K562 treated with DMSO at 1 percent for 24 hours (cell line): Measurements from ENCODE around the gene SYCE3. TPM values are rescaled to one million over a fixed set of nuclear protein-coding genes. Genes with fewer than 3 reads are reported as not detected.

Source experiments
- total RNA-seq: library from RNA; unstranded; fragments of 300-600 nt; gene quantifications from 2 replicates; pipeline ENCODE4 v1.2.3, GENCODE V29; 2022; ENCODE audit warnings: low read depth; ENCODE audit not compliant: insufficient read depth

SYCE3 gene
- not detected in 2 replicates for total RNA-seq

DNA sequence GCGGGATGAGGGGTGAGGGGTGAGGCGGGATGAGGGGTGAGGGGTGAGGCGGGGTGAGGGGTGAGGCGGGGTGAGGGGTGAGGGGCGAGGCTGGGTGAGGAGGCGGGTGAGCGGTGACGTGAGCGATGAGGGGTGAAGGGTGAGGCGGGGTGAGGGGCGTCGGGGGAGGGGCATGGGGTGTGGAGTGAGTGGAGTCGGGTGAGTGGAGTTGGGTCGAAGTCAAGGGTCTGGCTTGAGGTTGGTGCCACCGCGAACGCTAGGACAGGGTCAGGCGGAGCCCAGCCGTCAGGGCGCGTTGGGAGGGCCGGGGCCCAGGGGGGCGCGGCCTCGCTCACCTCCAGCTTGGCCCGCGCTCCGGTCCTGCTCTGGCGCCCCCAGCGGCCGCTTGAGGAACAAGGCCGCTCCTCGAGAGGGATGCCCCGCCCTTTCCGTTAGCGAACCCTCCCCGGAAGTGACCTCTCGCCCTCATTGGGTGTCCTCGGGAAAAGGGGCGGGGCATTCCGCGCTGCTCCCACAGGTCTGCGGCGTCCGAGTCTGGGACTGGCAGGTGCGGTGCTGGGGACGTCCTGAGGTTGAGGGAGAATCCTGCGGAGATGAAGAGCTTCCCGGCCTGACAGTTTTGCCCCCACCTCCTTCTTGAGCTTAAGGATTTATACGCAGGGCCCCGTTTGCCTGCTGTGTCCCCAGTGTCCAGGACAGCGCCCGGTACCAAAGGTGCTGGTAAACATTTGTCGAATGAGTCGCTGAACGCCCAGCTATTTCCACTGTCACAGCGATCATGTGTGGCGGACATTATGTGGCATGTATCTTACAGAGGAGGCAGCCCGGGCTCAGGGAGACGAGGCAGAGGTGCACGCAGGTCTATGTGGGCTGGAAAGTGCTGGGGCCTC is at the start of gene SYCE3:
Gene SYCE3, minus strand, starts transcription at position 397 of the 890 bp plus-strand sequence. CDS start 6,514 bp downstream, outside the sequence.

GRCh38 chr22:50600538-50600937 is 37.8 kb upstream of the SYCE3 start, which contains the start of gene MAPK8IP2:
TSS of gene MAPK8IP2 (plus strand) at chr22:50600793. CDS start at chr22:50600819, 26 bp downstream.

GRCh38 chr22:50582493-50583293 is 20.0 kb upstream of the SYCE3 start, which contains the start of gene CHKB:
TSS of gene CHKB (minus strand) at chr22:50582849. CDS start at chr22:50582781, 68 bp downstream.

DNA sequence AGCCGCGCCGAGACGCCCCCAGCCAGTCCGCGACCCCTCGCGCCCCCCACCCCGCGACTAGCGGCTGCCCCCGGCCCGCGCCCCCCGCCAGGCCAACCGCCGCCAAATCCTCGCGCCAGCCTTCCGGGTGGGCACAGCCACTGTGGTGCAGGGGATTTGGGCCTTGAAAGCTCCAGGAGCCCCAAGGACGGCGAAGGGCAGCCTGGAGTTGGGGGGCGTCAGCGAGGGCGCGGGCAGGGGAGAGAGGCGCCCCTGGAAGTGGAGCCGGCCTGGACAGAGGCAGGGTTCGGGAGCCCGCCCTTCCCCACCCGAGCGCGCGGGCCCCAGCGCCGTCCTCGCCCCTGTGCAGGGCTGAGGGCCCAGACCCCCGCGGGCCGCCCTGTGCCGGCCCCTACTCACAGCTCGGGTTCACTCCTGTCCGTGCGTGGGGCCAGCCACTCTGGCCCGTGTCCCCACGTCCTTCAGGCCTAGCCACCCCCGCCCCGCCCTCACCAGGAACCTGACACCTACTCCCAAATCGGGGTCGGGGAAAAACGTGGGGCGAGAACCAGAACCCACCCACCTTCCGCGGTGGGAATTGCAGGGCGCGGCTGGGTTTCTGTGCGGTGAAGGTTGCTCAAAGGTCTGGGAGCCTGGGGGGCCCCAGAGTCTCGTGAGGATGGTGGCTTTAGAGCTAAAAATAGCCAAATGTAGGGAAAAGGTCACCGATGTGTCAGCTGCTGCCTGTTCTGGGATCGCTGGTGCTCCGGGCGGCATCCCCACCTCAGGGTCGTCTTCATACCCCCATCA is 15.5 kb upstream of the SYCE3 start, which contains the start of gene CPT1B:
Gene CPT1B, minus strand, starts transcription at position 441 of the 789 bp plus-strand sequence. CDS start 512 bp downstream, outside the sequence.

GRCh38 chr22:50545522-50546325 is 17.0 kb downstream of the SYCE3 start, which contains the start of gene KLHDC7B:
TSS of gene KLHDC7B (plus strand) at chr22:50545899. CDS start at chr22:50546244, 345 bp downstream.

DNA sequence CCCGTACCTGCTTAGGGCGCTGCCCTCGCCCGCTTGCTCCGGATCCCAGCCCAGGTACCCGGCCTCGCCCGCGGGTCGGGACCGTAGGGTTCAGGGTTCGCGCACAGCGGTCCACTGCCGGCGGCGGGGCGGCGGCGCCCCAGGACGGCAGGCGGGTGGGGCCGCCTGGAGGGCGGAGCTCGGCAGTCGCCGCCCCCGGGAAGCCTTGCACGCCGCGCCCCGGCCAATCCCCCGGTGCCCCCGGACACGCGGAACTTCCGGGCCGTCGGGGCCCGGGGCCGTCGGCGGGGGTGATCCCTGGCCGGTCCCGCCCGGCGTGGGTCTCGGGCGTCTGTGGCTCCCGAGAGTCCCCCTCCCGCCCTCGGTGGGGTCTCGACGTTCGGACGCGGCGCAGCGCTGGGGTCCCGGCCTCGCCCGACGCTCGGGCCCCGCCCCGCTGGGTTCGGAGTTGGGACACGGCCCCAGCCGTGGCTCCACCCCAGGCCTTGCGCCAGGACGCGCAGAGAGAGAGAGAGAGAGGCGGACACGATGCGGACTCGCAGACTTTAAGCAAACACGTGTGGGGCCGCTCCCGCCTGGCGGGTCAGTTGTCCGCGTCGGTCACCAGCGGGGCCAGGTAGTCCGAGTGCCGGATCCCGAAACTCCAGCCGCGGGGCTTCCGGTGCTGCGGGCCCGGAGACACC is 32.7 kb downstream of the SYCE3 start, which contains the start of gene TYMP:
Gene TYMP, minus strand, starts transcription at position 116 of the 683 bp plus-strand sequence. CDS start 303 bp downstream, outside the sequence.

DNA sequence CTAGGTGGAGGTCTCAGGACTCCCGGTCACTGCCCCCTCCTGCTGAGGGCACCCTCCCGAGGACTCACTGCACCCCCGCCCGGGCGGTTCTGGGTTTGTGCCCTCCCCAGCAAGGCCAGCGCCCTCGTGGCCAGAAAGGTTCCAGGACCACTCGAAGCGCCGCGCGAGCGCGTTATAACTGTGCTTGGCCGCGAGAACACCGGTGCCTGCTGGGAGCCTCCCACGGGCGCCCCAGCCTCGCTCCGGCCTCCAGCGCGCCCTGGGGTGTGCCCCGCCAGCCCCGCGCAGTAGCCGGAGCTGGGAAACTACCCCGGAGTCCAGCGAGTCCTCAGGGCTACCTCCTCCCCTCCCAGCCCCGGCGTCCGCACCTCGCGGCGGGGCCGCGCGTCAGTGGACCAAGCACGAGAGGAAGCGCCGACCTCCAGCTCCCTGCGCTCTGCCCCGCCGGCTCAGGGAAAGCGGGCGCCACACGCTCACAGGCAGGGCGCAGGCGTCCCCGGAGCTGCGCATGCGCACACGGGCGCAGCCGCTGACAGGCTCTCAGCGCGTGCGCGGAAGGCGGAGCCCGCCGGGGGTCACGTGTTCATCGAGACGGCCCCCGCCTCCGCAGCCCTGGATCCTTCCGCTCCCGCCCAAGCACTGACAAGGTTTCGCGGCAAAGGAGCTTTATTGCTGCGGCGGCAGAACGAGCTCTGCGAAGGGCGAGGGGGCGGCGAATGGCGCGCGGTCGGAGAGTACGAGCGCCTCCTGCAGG is 37.4 kb downstream of the SYCE3 start, which contains the start of gene SCO2:
Gene SCO2, minus strand, starts transcription at position 495 of the 754 bp plus-strand sequence. CDS start 1,187 bp downstream, outside the sequence.

GRCh38 chr22:50507991-50508884 is 54.5 kb downstream of the SYCE3 start, which contains the start of gene NCAPH2:
TSS of gene NCAPH2 (plus strand) at chr22:50508224. CDS start at chr22:50508338, 114 bp downstream.

DNA sequence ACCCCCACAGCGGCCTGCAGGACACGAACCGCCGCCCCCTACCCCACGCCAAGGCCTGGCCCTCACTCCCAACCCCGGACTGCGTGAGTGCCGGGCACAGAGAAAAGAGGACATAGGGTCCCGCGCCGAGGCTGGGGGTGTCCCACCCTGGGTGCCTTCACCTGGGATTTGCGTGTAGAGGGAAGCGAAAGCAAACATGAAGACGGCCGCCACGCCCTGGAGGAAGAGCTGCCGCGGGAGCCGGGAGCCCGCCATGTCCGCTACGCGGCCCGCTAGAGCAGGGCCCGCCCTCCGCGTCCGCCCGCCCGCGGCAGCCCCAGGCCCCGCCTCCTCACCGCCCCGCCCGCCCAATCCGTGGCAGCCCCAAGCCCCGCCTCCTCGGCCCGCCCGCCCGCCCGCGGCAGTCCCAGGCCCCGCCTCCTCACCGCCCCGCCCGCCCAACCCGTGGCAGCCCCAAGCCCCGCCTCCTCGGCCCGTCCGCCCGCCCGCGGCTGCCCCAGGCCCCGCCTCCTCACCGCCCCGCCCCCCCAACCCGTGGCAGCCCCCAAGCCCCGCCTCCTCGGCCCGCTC is 55.2 kb downstream of the SYCE3 start, which contains the start of gene LMF2:
Gene LMF2, minus strand, starts transcription at position 282 of the 570 bp plus-strand sequence. Its CDS starts 27 bp downstream, at position 255.

Other genes starting within 250 kb of the SYCE3 start
- gene DENND6B, start 235.9 kb downstream of the SYCE3 start, total RNA-seq, result 2.9 and 3.5 TPM in 2 replicates
- gene PPP6R2, start 219.6 kb downstream of the SYCE3 start, total RNA-seq, result 61.9 and 66.5 TPM in 2 replicates
- gene SBF1, start 87.9 kb downstream of the SYCE3 start, total RNA-seq, result 69.1 and 76.1 TPM in 2 replicates
- 12.9 and 14.0 TPM in 2 replicates for gene ADM2, start 81.4 kb downstream of the SYCE3 start, total RNA-seq
- gene MIOX, start 76.1 kb downstream of the SYCE3 start, total RNA-seq, result not detected in 2 replicates
- 72.9 and 74.8 TPM in 2 replicates for gene LMF2, start 55.2 kb downstream of the SYCE3 start, total RNA-seq
- 67.3 and 87.7 TPM in 2 replicates for gene NCAPH2, start 54.7 kb downstream of the SYCE3 start, total RNA-seq
- gene SCO2, start 37.3 kb downstream of the SYCE3 start, total RNA-seq, result 3.4 and 6.5 TPM in 2 replicates
- 2.3 and 3.7 TPM in 2 replicates for gene TYMP, start 32.9 kb downstream of the SYCE3 start, total RNA-seq
- gene KLHDC7B, start 17.0 kb downstream of the SYCE3 start, total RNA-seq, result 5.1 and 7.9 TPM in 2 replicates
- gene CPT1B, start 15.5 kb upstream of the SYCE3 start, total RNA-seq, result 6.1 and 6.2 TPM in 2 replicates
- gene CHKB, start 19.9 kb upstream of the SYCE3 start, total RNA-seq, result 10.0 and 15.3 TPM in 2 replicates
- gene MAPK8IP2, start 37.9 kb upstream of the SYCE3 start, total RNA-seq, result 1.1 and 1.8 TPM in 2 replicates
- 23.1 and 29.4 TPM in 2 replicates for gene ARSA, start 65.2 kb upstream of the SYCE3 start, total RNA-seq
- 0.13 TPM in 2 replicates for gene SHANK3, start 109.9 kb upstream of the SYCE3 start, total RNA-seq
- gene ACR, start 175.3 kb upstream of the SYCE3 start, total RNA-seq, result not detected in 2 replicates
- gene RABL2B, start 220.7 kb upstream of the SYCE3 start, total RNA-seq, result 4.1 and 6.1 TPM in 2 replicates